B cell (primary cell): ENCODE data around the gene PAPLN. TPM values are rescaled to one million over a fixed set of nuclear protein-coding genes. Genes with fewer than 3 reads are reported as not detected.
A peak's percentile ranks its signal among the peaks of the same experiment; 100 is the strongest.

Source experiments
- ATAC-seq: fragments of 200-7000 bp; cut with Tn5 transposase; one replicate; pipeline ENCODE4 v1.10.0; 2021; ENCODE audit warnings: low read depth, mild to moderate bottlenecking, moderate number of reproducible peaks, moderate library complexity
- CTCF ChIA-PET: fragments of 350-600 bp; sonication (Branson Sonifier 250); formaldehyde crosslinking; loops from one replicate; lab custom pipeline; 2021; ENCODE audit warnings: antibody characterized with exemption, inconsistent platforms; lab: Charles Lee
- POLR2A ChIA-PET: fragments of 350-600 bp; sonication (Branson Sonifier 250); formaldehyde crosslinking; loops from one replicate; lab custom pipeline; 2021; ENCODE audit warnings: antibody characterized with exemption; lab: Charles Lee
- DNase-seq: peaks from one replicate; pipeline ENCODE4 v3.0.0; 2013
- H2AFZ ChIP-seq: 2 replicates; pipeline ENCODE4 v1.6.1; 2012; ENCODE audit warnings: mild to moderate bottlenecking, low read depth, low read length; ENCODE audit not compliant: insufficient read depth, poor library complexity, severe bottlenecking
- H3K27ac ChIP-seq, 2 donors: 1 replicate in 1 of 2; 2 replicates in 1 of 2; pipeline ENCODE4 v1.5.1; 2012 to 2013; ENCODE audit warnings: low read length in 2 of 2, mild to moderate bottlenecking in 2 of 2, moderate library complexity in 1 of 2
- H3K27me3 ChIP-seq, 4 experiments: fragments of 200-600 bp in 1 of 4; sonication (generic) in 1 of 4; replicated peaks in 1 of 4; 1 replicate in 2 of 4; 2 replicates in 2 of 4; pipeline versions ENCODE4 v1.6.1 to v1.7.0; 2013 to 2016; ENCODE audit warnings: low read length in 3 of 4, mild to moderate bottlenecking in 2 of 4, mixed read lengths in 1 of 4, moderate library complexity in 1 of 4; ENCODE audit not compliant: insufficient read depth in 4 of 4, control insufficient read depth in 3 of 4; ENCODE audit errors: control extremely low read depth in 1 of 4
- H3K36me3 ChIP-seq, 2 experiments: replicated peaks in 1 of 2; 1 replicate in 1 of 2; 2 replicates in 1 of 2; pipeline versions ENCODE4 v1.6.1 to v1.7.1; 2013; ENCODE audit warnings: low read length in 1 of 2; ENCODE audit not compliant: insufficient read depth in 2 of 2, control insufficient read depth in 1 of 2; ENCODE audit errors: control extremely low read depth in 1 of 2, extremely low read depth in 1 of 2
- H3K4me1 ChIP-seq, 2 donors: fragments of 200-600 bp in 1 of 2; sonication (generic) in 1 of 2; 1 replicate in 1 of 2; 2 replicates in 1 of 2; pipeline versions ENCODE4 v1.5.1 to v1.6.1; 2013 to 2017; ENCODE audit warnings: low read length in 2 of 2; ENCODE audit not compliant: control insufficient read depth in 2 of 2, insufficient read depth in 2 of 2
- H3K4me2 ChIP-seq: replicated peaks from 2 replicates; pipeline ENCODE3; 2012; ENCODE audit warnings: mild to moderate bottlenecking, low read depth, low read length; ENCODE audit not compliant: poor library complexity, severe bottlenecking
- H3K4me3 ChIP-seq, 5 experiments: fragments of 200-600 bp in 1 of 5; sonication (generic) in 1 of 5; 1 replicate in 3 of 5; 2 replicates in 2 of 5; pipeline versions ENCODE4 v1.5.1 to v1.7.0; 2011 to 2016; ENCODE audit warnings: low read length in 4 of 5, mild to moderate bottlenecking in 4 of 5, low read depth in 2 of 5, control low read depth in 1 of 5, moderate library complexity in 1 of 5; ENCODE audit not compliant: insufficient read depth in 1 of 5; ENCODE audit errors: control extremely low read depth in 1 of 5, extremely low read depth in 1 of 5
- H3K79me2 ChIP-seq: fragments of 200-600 bp; sonication (generic); one replicate; pipeline ENCODE4 v1.6.0; 2016; ENCODE audit warnings: low read length; ENCODE audit not compliant: control insufficient read depth, insufficient read depth
- H3K9ac ChIP-seq: fragments of 200-600 bp; sonication (generic); 2 replicates; pipeline ENCODE4 v1.6.1; 2017; ENCODE audit warnings: mild to moderate bottlenecking, low read length, moderate library complexity
- H3K9me3 ChIP-seq, 3 donors: one replicate each; pipeline versions ENCODE4 v1.6.1 to v1.7.1; 2013; ENCODE audit warnings: low read length in 2 of 3; ENCODE audit not compliant: control insufficient read depth in 2 of 3, insufficient read depth in 1 of 3; ENCODE audit errors: control extremely low read depth in 1 of 3
- H4K20me1 ChIP-seq: 2 replicates; pipeline ENCODE4 v1.6.0; 2012; ENCODE audit warnings: mild to moderate bottlenecking, low read length; ENCODE audit not compliant: insufficient read depth, control insufficient read depth, poor library complexity, severe bottlenecking
- H3K27ac Mint-ChIP-seq: one replicate; pipeline ENCODE4 v1.8.0; 2021; ENCODE audit warnings: mixed read lengths
- H3K27me3 Mint-ChIP-seq: one replicate; pipeline ENCODE4 v1.8.0; 2021; ENCODE audit warnings: mixed read lengths
- H3K4me1 Mint-ChIP-seq: one replicate; pipeline ENCODE4 v1.8.0; 2021; ENCODE audit warnings: mixed read lengths
- H3K4me3 Mint-ChIP-seq: one replicate; pipeline ENCODE4 v1.8.0; 2021; ENCODE audit warnings: mixed read lengths
- H3K9me3 Mint-ChIP-seq: one replicate; pipeline ENCODE4 v1.8.0; 2022; ENCODE audit warnings: mixed read lengths; ENCODE audit not compliant: insufficient read depth
- CTCF ChIP-seq: fragments of 200-600 bp; IDR thresholded peaks from one replicate; pipeline ENCODE4 v1.8.0; 2022; ENCODE audit warnings: antibody characterized with exemption, mild to moderate bottlenecking
- EZH2 ChIP-seq: IDR thresholded peaks from 2 replicates; pipeline ENCODE4 v1.6.1; 2012; ENCODE audit warnings: borderline replicate concordance, low read depth, mild to moderate bottlenecking, moderate library complexity, low read length; ENCODE audit not compliant: insufficient read depth, poor library complexity, severe bottlenecking
- WGBS: methylation state at CpG from one replicate; pipeline ENCODE4 v1.1.5; 2013; ENCODE audit warnings: missing lambda C conversion rate; ENCODE audit not compliant: insufficient coverage; 5-methylcytosine and 5-hydroxymethylcytosine counted together
- intact Hi-C: fragments of 100-400 bp; cut with micrococcal nuclease; formaldehyde crosslinking; loops from one replicate; pipeline ENCODE4 v1.10.0; 2022
- polyA plus RNA-seq: library from polyadenylated mRNA; depleted of rRNA; stranded (reverse); fragments of >200 nt; gene quantifications from 2 replicates; pipeline ENCODE4 v1.2.3, GENCODE V29; 2012
- total RNA-seq, 2 donors: library from RNA; stranded (reverse); fragments of 120-200 nt in 1 of 2; gene quantifications; 1 replicate in 1 of 2; 2 replicates in 1 of 2; pipeline versions ENCODE4 v1.2.3 to v1.2.4, GENCODE V29; 2013 to 2022

The PAPLN gene
- total and polyA plus RNA-seq, 2 donors (not counting 1 experiment from before 2014, with no cell fraction given): 0.69 to 1.5 TPM

- ChIA-PET POLR2A (interaction anchor here (0.6 kb wide), 1 partner anchor 166 kb away, joined by 3 read pairs; no protein-coding TSS in a partner anchor), CTCF (no interaction called here)
- Histone ChIP-seq H3K27me3 (no peaks in the 10 kb centered on the region), H3K36me3 (no peaks in the 10 kb centered on the region), H2AFZ (no peak overlapping the region), H3K4me3 (no peak overlapping the region), H3K79me2 (no peaks in the 10 kb centered on the region), H3K4me1 (no peaks in the 10 kb centered on the region), H3K9ac (no peak overlapping the region), H3K9me3 (no peaks in the 10 kb centered on the region), H4K20me1 (no peaks in the 10 kb centered on the region), H3K27ac (no peak overlapping the region), H3K4me2 (no peak overlapping the region)
- peak overlapping the region; percentile 13 for H3K4me3 Mint-ChIP-seq
- peak; percentile 31 for ATAC-seq
- no peak overlapping the region for H3K27ac Mint-ChIP-seq
- H3K27me3 Mint-ChIP-seq: peaks cover 4% of the 10 kb centered on the region
- intact Hi-C loops: no loop called here
- no peaks in the 10 kb centered on the region for H3K9me3 Mint-ChIP-seq
- no peak for DNase-seq
- WGBS: no CpG with 5 or more reads among the region's 4 CpGs
- H3K4me1 Mint-ChIP-seq: peaks cover 8% of the 10 kb centered on the region
- TF ChIP-seq CTCF (no peak), EZH2 (no peak)
Observed at GRCh38 chr14:73258076-73258475, 20.8 kb downstream of the PAPLN start.

GRCh38 chr14:73258845-73259611, 21.7 kb downstream of the PAPLN start:
- CTCF ChIA-PET: no interaction called here
- Mint-ChIP-seq H3K9me3 (no peaks in the 10 kb centered on the region), H3K4me1 (peaks cover 8% of the 10 kb centered on the region), H3K4me3 (no peak overlapping the region), H3K27ac (no peak overlapping the region), H3K27me3 (peaks cover 4% of the 10 kb centered on the region)
- no peak overlapping the region for H3K4me3 ChIP-seq
- ATAC-seq: no peak
- H3K36me3 ChIP-seq: no peaks in the 10 kb centered on the region
- no peaks in the 10 kb centered on the region for H4K20me1 ChIP-seq
- POLR2A ChIA-PET: interaction anchor here (0.6 kb wide), 2 partner anchors 27 to 32 kb away, joined by 4 to 7 read pairs; no protein-coding TSS in a partner anchor
- no peaks in the 10 kb centered on the region for H3K9me3 ChIP-seq
- no peak overlapping the region for H3K27ac ChIP-seq
- H3K4me1 ChIP-seq: no peaks in the 10 kb centered on the region
- DNase-seq: no peak
- WGBS: 94% methylated on average over 18 of the region's 20 CpGs
- no peak overlapping the region for H3K9ac ChIP-seq
- no peak overlapping the region for H3K4me2 ChIP-seq
- H3K79me2 ChIP-seq: no peaks in the 10 kb centered on the region
- H3K27me3 ChIP-seq: no peaks in the 10 kb centered on the region
- no peak overlapping the region for H2AFZ ChIP-seq
- TF ChIP-seq EZH2: no peak
- TF ChIP-seq CTCF: no peak
- intact Hi-C loops: no loop called here
